ENCODE results near the gene ZBTB40. TPM values are rescaled to one million over a fixed set of nuclear protein-coding genes. Genes with fewer than 3 reads are reported as not detected.

The ZBTB40 gene
- total and polyA plus RNA-seq, 9 of the 15 experiments (the other 6 are each of a cell fraction or from before 2014, with no cell fraction given) = 2.6 to 26.0 (median 18.8) TPM

GRCh38 chr1:22576617-22577016, 125.0 kb downstream of the ZBTB40 start:
- TF ChIP-seq FIP1L1 (IDR thresholded peaks at IDR 0.05; ENCODE audit: low read depth, low read length, poor library complexity, severe bottlenecking) (no peak), ZNF740 (CRISPR knock-in tag; IDR thresholded peaks at IDR 0.05) (no peak), ZNF740 (tag; IDR thresholded peaks at IDR 0.05) (no peak), BRF1 (IDR thresholded peaks at IDR 0.05; ENCODE audit: borderline replicate concordance, extremely low read depth, insufficient read length) (no peak), RREB1 (CRISPR knock-in tag; IDR thresholded peaks at IDR 0.05) (no peak), SNAPC5 (CRISPR knock-in tag; IDR thresholded peaks at IDR 0.05) (no peak), ATF4 (CRISPR knock-in tag; IDR thresholded peaks at IDR 0.05) (no peak), CREB3L1 (IDR thresholded peaks at IDR 0.05; ENCODE audit: borderline replicate concordance, low read depth) (no peak), ZBTB9 (CRISPR knock-in tag; IDR thresholded peaks at IDR 0.05) (no peak)
- FAIRE-seq = no peak
- H3K4me3 ChIP-seq = no peak overlapping the region
- no peak for DNase-seq (ENCODE audit: extremely low read depth in 1 of 4, low spot score in 3 of 4)
- H3K9me3 ChIP-seq (replicated peaks; ENCODE audit: control insufficient read depth, insufficient read depth, low read depth, low read length) = peaks cover 18% of the 10 kb centered on the region
- WGBS (ENCODE audit: insufficient coverage, low coverage, missing lambda C conversion rate) = 34% methylated on average over 24 of the region's 24 CpGs
- H3K4me1 ChIP-seq (replicated peaks in 1 of 2; ENCODE audit: control insufficient read depth in 2 of 2, insufficient read depth in 2 of 2, low read length in 2 of 2) = no peaks in the 10 kb centered on the region; a peak in 1 of 5 replicates
- no peak for ATAC-seq
- ChIA-PET CTCF (ENCODE audit: low intra/inter-chr PET ratio) (no interaction called here), POLR2A (interaction anchor here (2.3 kb wide), 1 partner anchor 8 kb away, joined by 6 read pairs; no protein-coding TSS in a partner anchor)
- H3K4me2 ChIP-seq (ENCODE audit: insufficient read depth, low read length) = no peak overlapping the region
- intact Hi-C loops (cut with micrococcal nuclease) = no loop called here
- H3K9me1 ChIP-seq (ENCODE audit: control insufficient read depth, insufficient read depth, low read length) = no peaks in the 10 kb centered on the region
- H4K20me1 ChIP-seq (replicated peaks; ENCODE audit: control insufficient read depth, insufficient read depth, low read length) = peaks cover 8% of the 10 kb centered on the region; the same call in 1 of the 2 replicates
- in situ Hi-C loops (cut with MboI) = no loop called here
- no peak overlapping the region; a peak in 1 of 4 replicates for H3K9ac ChIP-seq (ENCODE audit: insufficient read depth in 1 of 2, low read depth in 2 of 2, low read length in 2 of 2)
- H3K36me3 ChIP-seq (ENCODE audit: control insufficient read depth, insufficient read depth, low read length) = no peaks in the 10 kb centered on the region
- H3K27ac ChIP-seq (ENCODE audit: extremely low read depth, low read depth, low read length) = no peak overlapping the region
- H2AFZ ChIP-seq (ENCODE audit: low read depth, low read length) = no peak overlapping the region
- BruUV-seq (replicated peaks) = no TSS peak
- H3K79me2 ChIP-seq (ENCODE audit: control insufficient read depth, insufficient read depth, low read length) = no peaks in the 10 kb centered on the region
- peaks cover 14 to 59% of the 10 kb centered on the region in 2 experiments; a peak in 4 of 5 replicates for H3K27me3 ChIP-seq (ENCODE audit: control insufficient read depth in 2 of 2, insufficient read depth in 2 of 2, low read length in 2 of 2)

Measured in K562 (cell line).